GM19395 (cell line): Measurements from ENCODE around the gene ZFR2.
"Not testable (repeated sequence)": the region's sequence is repeated elsewhere in the genome, so short reads cannot be mapped to it uniquely, and the experiment has no call there.

ENCODE experiments used
- ATAC-seq: cut with Tn5 transposase; IDR thresholded peaks from one replicate; pipeline ENCODE4 v1.9.1; 2021; ENCODE audit warnings: mild to moderate bottlenecking, moderate library complexity; ENCODE audit not compliant: unreplicated experiment

ZFR2 gene

DNA sequence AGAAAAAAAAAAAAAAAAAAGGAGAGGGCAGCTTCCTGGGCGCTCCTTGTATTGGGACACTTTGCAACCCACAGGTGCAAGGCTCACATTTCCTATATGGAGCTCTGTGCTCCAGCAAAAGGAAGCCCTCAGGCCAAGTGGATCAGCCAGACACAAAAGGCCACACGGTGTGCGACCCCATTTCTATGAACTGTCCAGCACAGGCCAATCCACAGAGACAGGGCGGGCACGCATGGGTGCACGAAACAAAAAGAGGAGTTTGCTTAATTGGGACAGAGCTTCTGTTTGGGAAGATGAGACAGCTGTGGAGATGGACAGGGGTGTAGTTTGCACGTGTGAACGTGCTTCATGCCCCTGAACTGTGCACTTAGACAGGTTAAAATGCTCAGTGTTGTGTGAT is 51.1 kb downstream of the ZFR2 start:
- ATAC-seq, result no peak

GRCh38 chr19:3816566-3817218 is 52.1 kb downstream of the ZFR2 start:
- ATAC-seq, result no peak

- not testable (repeated sequence) for ATAC-seq
These were observed 52.7 kb downstream of the ZFR2 start for GRCh38 chr19:3816148-3816547.

DNA sequence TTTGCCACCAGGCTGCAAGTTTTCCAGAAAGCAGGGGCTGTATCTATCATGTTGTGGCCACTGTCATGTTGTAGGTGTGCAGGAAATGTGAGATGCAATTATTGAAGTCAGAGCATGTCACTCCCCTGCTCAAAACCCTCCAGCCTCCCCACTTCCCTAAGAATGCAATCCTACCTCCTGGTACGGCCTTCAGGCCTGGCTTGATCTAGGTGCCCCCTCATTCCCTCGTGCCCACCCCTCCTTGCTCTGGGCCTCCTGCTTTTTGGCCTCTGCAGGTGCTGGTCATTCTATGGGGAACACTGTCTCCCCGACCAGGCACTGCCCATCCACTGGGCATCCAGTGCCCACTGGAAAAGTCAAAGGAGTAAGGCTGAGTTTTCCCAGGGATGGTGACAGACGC is 54.2 kb downstream of the ZFR2 start:
- ATAC-seq, result no peak

- no peak for ATAC-seq
These were observed 55.1 kb downstream of the ZFR2 start for GRCh38 chr19:3813473-3814392.

GRCh38 chr19:3810708-3811355 is 58.0 kb downstream of the ZFR2 start:
- ATAC-seq, result no peak

DNA sequence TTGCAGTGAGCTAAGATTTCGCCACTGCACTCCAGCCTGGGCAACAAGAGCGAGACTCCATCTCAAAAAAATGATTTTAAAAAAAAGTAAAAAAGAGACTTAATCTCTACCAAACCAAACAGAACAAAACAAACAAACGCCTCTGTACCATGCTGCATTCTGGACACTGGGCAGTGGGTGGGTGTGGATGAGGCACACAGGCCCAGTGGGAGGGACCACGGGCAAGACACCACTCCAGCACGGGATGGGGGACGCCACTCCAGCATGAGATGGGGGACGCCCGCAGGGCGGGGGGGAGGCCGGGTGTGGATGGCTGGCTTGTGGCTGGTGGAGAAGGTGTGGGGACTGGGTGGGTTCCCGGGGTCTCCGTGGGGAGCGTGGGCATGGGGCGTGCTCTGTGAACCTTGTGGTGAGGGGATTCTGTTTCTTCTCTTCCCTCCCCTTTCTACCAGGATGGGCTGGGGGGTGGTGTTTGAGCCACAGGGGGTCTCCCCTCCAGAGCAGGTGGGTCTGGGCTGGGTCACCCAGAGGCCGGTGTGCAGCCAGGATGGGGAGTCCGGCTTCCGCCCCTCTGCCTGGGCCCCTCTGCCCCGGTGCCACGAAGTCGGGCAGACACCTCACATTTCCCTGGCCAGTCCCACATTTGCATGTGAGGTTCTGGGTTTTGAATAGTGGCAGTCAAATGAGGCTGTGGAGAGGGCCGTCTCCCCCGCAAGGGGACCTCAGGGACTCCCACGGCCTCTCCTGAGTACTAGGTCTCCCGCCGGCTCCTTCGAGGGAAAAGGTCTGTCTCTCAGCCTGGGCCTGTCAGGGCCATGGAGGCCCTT is 58.7 kb downstream of the ZFR2 start:
- ATAC-seq, result no peak

GRCh38 chr19:3808420-3809143 is 60.3 kb downstream of the ZFR2 start:
- no peak for ATAC-seq

- ATAC-seq, result no peak
These were observed 61.1 kb downstream of the ZFR2 start for GRCh38 chr19:3807574-3808354.

DNA sequence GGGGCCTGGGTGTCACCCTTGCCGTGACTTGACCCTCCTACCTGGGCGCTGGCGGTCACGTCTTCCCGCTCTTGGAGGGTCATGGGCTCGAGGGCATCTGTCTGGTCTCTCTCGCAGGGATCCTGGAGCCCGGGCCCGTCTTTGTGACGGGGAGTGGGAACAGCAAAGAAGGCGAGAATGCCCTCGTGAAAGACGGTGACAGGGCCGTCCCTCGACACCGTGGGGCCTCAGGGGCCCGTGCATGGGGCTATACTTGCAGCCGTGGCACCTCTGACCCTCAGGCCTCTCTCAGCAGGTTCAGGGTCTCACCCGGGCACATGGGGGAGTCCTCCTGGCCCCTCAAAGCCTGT is 61.7 kb downstream of the ZFR2 start:
- ATAC-seq, result no peak

DNA sequence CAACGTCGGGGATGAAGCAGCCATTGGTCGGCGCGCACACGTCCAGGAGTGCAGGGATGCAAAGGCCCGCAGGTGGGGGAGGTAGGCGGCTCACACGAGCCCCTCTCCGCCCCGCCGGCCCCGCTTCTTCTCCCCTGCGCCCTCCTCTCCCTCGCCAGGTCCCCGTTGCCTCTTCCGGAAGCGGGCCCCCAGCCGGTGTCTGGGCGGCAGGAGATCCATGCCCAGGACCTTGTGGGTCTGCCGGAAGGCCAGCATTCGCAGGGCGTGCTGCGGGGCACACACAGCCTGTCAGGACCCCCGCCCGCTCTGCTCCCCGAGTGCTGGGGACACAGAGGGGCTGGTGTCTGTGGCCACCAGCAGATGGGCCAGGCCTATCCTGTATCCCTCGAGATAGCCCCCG is 63.0 kb downstream of the ZFR2 start:
- no peak for ATAC-seq

- no peak for ATAC-seq
These were observed 64.4 kb downstream of the ZFR2 start for GRCh38 chr19:3804429-3804828.

DNA sequence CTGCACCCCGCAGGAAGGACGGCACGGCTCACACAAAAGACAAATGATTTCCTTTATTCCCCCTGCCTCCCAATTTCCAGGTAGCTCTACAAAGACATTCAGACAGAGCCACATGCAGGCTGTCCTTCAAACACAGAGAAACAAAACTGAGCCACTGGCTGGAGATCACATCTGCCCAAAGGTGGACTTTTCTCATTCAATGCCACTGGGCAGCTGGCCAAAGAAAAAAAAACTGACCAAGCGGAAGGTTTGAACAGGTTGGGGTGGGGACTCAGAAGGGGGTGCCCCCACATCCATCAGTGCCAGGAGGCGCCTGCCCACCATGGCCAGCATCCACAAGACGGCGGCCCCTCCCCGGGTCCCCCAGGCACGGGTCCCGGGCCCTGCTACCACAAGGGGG is 64.9 kb downstream of the ZFR2 start:
- no peak for ATAC-seq

GRCh38 chr19:3803114-3803888 is 65.5 kb downstream of the ZFR2 start:
- ATAC-seq, result no peak

- ATAC-seq, result no peak
These were observed 67.3 kb downstream of the ZFR2 start for GRCh38 chr19:3801412-3802096.

GRCh38 chr19:3800996-3801395 is 67.8 kb downstream of the ZFR2 start:
- ATAC-seq, result no peak

GRCh38 chr19:3798137-3798536 is 70.7 kb downstream of the ZFR2 start:
- no peak for ATAC-seq

GRCh38 chr19:3796358-3796757 is 72.5 kb downstream of the ZFR2 start:
- ATAC-seq, result no peak
